ENCODE data around the gene PKP1.

Gene PKP1

GRCh38 chr1:201350884-201351283, 67.6 kb downstream of the PKP1 start:
- DNase-seq (ENCODE audit: low spot score), result no peak

- DNase-seq (ENCODE audit: low spot score), result no peak
Measured at GRCh38 chr1:201351617-201352016, 68.3 kb downstream of the PKP1 start.

GRCh38 chr1:201353186-201353940, 70.1 kb downstream of the PKP1 start:
- DNase-seq (ENCODE audit: low spot score), result no peak

- no peak for DNase-seq (ENCODE audit: low spot score)
Measured at GRCh38 chr1:201354151-201354900, 71.0 kb downstream of the PKP1 start.

- DNase-seq (ENCODE audit: low spot score), result no peak
Measured at GRCh38 chr1:201354901-201355295, 71.6 kb downstream of the PKP1 start.

- no peak for DNase-seq (ENCODE audit: low spot score)
Measured at GRCh38 chr1:201355471-201355870, 72.2 kb downstream of the PKP1 start.

GRCh38 chr1:201356236-201356635, 72.9 kb downstream of the PKP1 start:
- no peak for DNase-seq (ENCODE audit: low spot score)

- DNase-seq (ENCODE audit: low spot score), result no peak
Measured at GRCh38 chr1:201356701-201357100, 73.4 kb downstream of the PKP1 start.

- DNase-seq (ENCODE audit: low spot score), result no peak
Measured at GRCh38 chr1:201357211-201357610, 73.9 kb downstream of the PKP1 start.

- DNase-seq (ENCODE audit: low spot score), result no peak
Measured at GRCh38 chr1:201357636-201358348, 74.5 kb downstream of the PKP1 start.

- no peak for DNase-seq (ENCODE audit: low spot score)
Measured at GRCh38 chr1:201358596-201358995, 75.3 kb downstream of the PKP1 start.

GRCh38 chr1:201359031-201359872, 75.9 kb downstream of the PKP1 start:
- DNase-seq (ENCODE audit: low spot score), result no peak

- no peak for DNase-seq (ENCODE audit: low spot score)
Measured at GRCh38 chr1:201359873-201360210, 76.5 kb downstream of the PKP1 start.

- DNase-seq (ENCODE audit: low spot score), result no peak
Measured at GRCh38 chr1:201360486-201360885, 77.2 kb downstream of the PKP1 start.

GRCh38 chr1:201360901-201361651, 77.8 kb downstream of the PKP1 start:
- no peak for DNase-seq (ENCODE audit: low spot score)

- DNase-seq (ENCODE audit: low spot score), result peak; percentile 57
Measured at GRCh38 chr1:201361652-201362504, 78.6 kb downstream of the PKP1 start.

GRCh38 chr1:201362906-201363305, 79.6 kb downstream of the PKP1 start:
- DNase-seq (ENCODE audit: low spot score), result no peak

- DNase-seq (ENCODE audit: low spot score), result no peak
Measured at GRCh38 chr1:201363467-201363866, 80.2 kb downstream of the PKP1 start.

- no peak for DNase-seq (ENCODE audit: low spot score)
Measured at GRCh38 chr1:201364808-201365105, 81.5 kb downstream of the PKP1 start.

- no peak for DNase-seq (ENCODE audit: low spot score)
Measured at GRCh38 chr1:201365251-201365650, 81.9 kb downstream of the PKP1 start.

- DNase-seq (ENCODE audit: low spot score), result no peak
Measured at GRCh38 chr1:201366696-201367095, 83.4 kb downstream of the PKP1 start.

All from cerebellar cortex (tissue), 1 donor.